Measurements from ENCODE around the gene KLHL14.

KLHL14 gene

DNA sequence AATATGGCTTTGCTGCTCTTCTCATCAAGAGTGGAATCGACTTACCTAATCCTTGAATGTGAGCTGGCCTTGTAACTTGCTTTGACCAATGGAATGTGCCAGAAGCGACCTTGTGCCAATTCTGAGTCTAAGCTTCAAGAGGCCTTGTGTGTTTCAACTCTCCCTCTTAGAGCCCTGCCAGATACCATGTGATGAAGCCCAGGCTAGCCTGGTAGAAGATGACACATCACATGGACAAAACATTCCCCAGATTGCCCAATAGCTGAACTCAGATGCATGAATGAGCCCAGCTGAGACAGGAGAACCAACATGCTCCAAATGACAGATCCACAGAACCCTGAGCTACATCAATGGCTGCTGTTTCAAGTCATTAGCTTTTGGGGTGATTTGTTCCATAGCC lies 4.2 kb upstream of the KLHL14 start:
- Histone ChIP-seq H3K27me3 (ENCODE audit: insufficient read depth, poor library complexity, severe bottlenecking) (peaks cover 31% of the 10 kb centered on the region), H3K4me3 (replicated peaks; ENCODE audit: insufficient read depth, low read length) (no peak overlapping the region), H3K27ac (replicated peaks) (no peak overlapping the region)
- TF ChIP-seq SPI1 (IDR thresholded peaks at IDR 0.05; ENCODE audit: borderline replicate concordance, low read depth) (no peak), GABPA (IDR thresholded peaks at IDR 0.05; ENCODE audit: low read depth) (no peak), POLR2AphosphoS5 (IDR thresholded peaks at IDR 0.05; ENCODE audit: low read depth) (no peak)
- TF ChIP-seq, protein P1, sequence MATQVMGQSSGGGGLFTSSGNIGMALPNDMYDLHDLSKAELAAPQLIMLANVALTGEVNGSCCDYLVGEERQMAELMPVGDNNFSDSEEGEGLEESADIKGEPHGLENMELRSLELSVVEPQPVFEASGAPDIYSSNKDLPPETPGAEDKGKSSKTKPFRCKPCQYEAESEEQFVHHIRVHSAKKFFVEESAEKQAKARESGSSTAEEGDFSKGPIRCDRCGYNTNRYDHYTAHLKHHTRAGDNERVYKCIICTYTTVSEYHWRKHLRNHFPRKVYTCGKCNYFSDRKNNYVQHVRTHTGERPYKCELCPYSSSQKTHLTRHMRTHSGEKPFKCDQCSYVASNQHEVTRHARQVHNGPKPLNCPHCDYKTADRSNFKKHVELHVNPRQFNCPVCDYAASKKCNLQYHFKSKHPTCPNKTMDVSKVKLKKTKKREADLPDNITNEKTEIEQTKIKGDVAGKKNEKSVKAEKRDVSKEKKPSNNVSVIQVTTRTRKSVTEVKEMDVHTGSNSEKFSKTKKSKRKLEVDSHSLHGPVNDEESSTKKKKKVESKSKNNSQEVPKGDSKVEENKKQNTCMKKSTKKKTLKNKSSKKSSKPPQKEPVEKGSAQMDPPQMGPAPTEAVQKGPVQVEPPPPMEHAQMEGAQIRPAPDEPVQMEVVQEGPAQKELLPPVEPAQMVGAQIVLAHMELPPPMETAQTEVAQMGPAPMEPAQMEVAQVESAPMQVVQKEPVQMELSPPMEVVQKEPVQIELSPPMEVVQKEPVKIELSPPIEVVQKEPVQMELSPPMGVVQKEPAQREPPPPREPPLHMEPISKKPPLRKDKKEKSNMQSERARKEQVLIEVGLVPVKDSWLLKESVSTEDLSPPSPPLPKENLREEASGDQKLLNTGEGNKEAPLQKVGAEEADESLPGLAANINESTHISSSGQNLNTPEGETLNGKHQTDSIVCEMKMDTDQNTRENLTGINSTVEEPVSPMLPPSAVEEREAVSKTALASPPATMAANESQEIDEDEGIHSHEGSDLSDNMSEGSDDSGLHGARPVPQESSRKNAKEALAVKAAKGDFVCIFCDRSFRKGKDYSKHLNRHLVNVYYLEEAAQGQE (IDR thresholded peaks at IDR 0.05; ENCODE audit: insufficient replicate concordance, low read depth) = no peak
- TF ChIP-seq, protein P2, sequence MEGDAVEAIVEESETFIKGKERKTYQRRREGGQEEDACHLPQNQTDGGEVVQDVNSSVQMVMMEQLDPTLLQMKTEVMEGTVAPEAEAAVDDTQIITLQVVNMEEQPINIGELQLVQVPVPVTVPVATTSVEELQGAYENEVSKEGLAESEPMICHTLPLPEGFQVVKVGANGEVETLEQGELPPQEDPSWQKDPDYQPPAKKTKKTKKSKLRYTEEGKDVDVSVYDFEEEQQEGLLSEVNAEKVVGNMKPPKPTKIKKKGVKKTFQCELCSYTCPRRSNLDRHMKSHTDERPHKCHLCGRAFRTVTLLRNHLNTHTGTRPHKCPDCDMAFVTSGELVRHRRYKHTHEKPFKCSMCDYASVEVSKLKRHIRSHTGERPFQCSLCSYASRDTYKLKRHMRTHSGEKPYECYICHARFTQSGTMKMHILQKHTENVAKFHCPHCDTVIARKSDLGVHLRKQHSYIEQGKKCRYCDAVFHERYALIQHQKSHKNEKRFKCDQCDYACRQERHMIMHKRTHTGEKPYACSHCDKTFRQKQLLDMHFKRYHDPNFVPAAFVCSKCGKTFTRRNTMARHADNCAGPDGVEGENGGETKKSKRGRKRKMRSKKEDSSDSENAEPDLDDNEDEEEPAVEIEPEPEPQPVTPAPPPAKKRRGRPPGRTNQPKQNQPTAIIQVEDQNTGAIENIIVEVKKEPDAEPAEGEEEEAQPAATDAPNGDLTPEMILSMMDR (IDR thresholded peaks at IDR 0.05; ENCODE audit: insufficient read depth, low read length) = no peak
- no peak for DNase-seq (ENCODE audit: low read depth in 1 of 2, low spot score in 1 of 2)

DNA sequence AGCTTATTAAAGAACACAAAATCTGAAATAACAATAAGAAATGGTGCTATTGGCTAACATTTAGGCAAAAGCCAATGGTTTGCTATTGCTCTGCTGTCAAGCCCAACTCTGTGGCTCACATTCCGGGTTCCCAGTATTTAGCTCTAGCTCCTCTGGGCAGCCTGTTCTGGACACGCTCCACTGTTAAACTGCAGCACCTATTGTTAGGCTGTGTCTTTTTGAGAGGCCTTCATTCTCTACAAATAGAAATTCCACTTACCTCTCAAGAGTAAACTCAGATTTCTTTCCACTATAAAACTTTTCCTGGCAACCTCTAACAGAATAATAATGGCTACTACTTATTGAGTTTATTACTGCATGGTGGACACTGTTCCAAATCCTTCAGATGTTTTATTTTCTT lies 3.7 kb upstream of the KLHL14 start:
- TF ChIP-seq GABPA (IDR thresholded peaks at IDR 0.05; ENCODE audit: low read depth) (no peak), POLR2AphosphoS5 (IDR thresholded peaks at IDR 0.05; ENCODE audit: low read depth) (no peak), SPI1 (IDR thresholded peaks at IDR 0.05; ENCODE audit: borderline replicate concordance, low read depth) (no peak)
- TF ChIP-seq, protein P1 (IDR thresholded peaks at IDR 0.05; ENCODE audit: insufficient replicate concordance, low read depth) = no peak
- TF ChIP-seq, protein P2 (IDR thresholded peaks at IDR 0.05; ENCODE audit: insufficient read depth, low read length) = no peak
- no peak overlapping the region for H3K4me3 ChIP-seq (replicated peaks; ENCODE audit: insufficient read depth, low read length)
- no peak for DNase-seq (ENCODE audit: low read depth in 1 of 2, low spot score in 1 of 2)

DNA sequence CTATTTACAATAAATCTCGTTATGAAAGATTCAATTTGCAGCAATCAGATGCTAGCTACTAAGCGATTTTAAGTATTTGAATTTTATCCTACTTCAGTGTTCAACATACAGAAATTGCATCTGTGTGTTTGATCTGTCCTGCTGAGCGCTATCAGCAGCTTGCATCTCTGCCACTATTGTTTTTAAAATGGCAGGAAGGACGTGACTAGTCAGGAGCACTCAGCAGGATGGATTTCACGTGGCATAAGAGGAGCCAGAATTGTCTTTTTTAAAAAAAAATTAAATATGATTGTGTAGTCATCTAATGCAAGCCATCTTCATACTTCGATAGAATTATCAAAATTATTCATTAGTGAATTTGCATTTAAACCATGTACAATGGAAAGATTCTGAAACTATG lies 2.8 kb upstream of the KLHL14 start:
- TF ChIP-seq POLR2AphosphoS5 (IDR thresholded peaks at IDR 0.05; ENCODE audit: low read depth) (no peak), SPI1 (IDR thresholded peaks at IDR 0.05; ENCODE audit: borderline replicate concordance, low read depth) (no peak), GABPA (IDR thresholded peaks at IDR 0.05; ENCODE audit: low read depth) (no peak)
- TF ChIP-seq, protein P1 (IDR thresholded peaks at IDR 0.05; ENCODE audit: insufficient replicate concordance, low read depth) = no peak
- TF ChIP-seq, protein P2 (IDR thresholded peaks at IDR 0.05; ENCODE audit: insufficient read depth, low read length) = no peak
- H3K27ac ChIP-seq (replicated peaks) = no peak overlapping the region
- peaks cover 36% of the 10 kb centered on the region for H3K27me3 ChIP-seq (ENCODE audit: insufficient read depth, poor library complexity, severe bottlenecking)
- DNase-seq (ENCODE audit: low read depth in 1 of 2, low spot score in 1 of 2) = no peak
- no peak overlapping the region for H3K4me3 ChIP-seq (replicated peaks; ENCODE audit: insufficient read depth, low read length)

More for the DNA sequence above, 3.7 kb upstream of the KLHL14 start:
- peaks cover 29% of the 10 kb centered on the region for H3K27me3 ChIP-seq (ENCODE audit: insufficient read depth, poor library complexity, severe bottlenecking)
- no peak overlapping the region for H3K27ac ChIP-seq (replicated peaks)
